Measurements from ENCODE around the gene FAM117B.

DNA sequence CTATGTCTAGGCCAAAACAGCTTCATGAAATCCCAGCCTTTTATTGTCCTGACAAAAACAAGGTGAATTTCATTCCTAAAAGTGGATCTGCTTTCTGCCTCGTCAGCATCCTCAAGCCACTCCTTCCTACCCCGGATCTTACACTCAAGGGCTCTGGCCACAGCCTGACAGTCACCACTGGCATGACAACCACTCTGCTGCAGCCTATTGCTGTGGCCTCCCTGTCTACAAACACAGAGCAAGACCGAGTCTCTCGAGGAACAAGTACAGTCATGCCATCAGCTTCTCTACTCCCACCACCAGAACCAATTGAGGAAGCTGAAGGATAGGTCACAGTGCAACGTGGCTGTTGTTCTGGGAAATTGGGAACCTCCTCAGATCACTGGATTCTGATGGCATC is 130.7 kb downstream of the FAM117B start:
- TF ChIP-seq, protein P1, sequence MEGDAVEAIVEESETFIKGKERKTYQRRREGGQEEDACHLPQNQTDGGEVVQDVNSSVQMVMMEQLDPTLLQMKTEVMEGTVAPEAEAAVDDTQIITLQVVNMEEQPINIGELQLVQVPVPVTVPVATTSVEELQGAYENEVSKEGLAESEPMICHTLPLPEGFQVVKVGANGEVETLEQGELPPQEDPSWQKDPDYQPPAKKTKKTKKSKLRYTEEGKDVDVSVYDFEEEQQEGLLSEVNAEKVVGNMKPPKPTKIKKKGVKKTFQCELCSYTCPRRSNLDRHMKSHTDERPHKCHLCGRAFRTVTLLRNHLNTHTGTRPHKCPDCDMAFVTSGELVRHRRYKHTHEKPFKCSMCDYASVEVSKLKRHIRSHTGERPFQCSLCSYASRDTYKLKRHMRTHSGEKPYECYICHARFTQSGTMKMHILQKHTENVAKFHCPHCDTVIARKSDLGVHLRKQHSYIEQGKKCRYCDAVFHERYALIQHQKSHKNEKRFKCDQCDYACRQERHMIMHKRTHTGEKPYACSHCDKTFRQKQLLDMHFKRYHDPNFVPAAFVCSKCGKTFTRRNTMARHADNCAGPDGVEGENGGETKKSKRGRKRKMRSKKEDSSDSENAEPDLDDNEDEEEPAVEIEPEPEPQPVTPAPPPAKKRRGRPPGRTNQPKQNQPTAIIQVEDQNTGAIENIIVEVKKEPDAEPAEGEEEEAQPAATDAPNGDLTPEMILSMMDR (IDR thresholded peaks at IDR 0.05; ENCODE audit: borderline replicate concordance, extremely low read depth, low read length, poor library complexity, severe bottlenecking) = no peak
- no peak for TF ChIP-seq EZH2 (IDR thresholded peaks at IDR 0.05; ENCODE audit: borderline replicate concordance, low read depth, low read length, severe bottlenecking)
